Measurements from ENCODE around the gene CHM. TPM values are rescaled to one million over a fixed set of nuclear protein-coding genes. Genes with fewer than 3 reads are reported as not detected.
A peak's percentile ranks its signal among the peaks of the same experiment; 100 is the strongest.

Gene CHM
- total RNA-seq, 2 donors from 2014 or later, result 13.9 to 20.2 TPM

- peak; percentile 4 for DNase-seq (ENCODE audit: low spot score)
- no peak overlapping the region for H3K27ac ChIP-seq
- no peak overlapping the region for H3K4me3 ChIP-seq
- H3K4me1 ChIP-seq (replicated peaks), result no peaks in the 10 kb centered on the region
- 27% methylated on average over 3 of the region's 3 CpGs for WGBS
- intact Hi-C loops (cut with DNase I), result no loop called here
- no peaks in the 10 kb centered on the region for H3K9me3 ChIP-seq
- no peaks in the 10 kb centered on the region for H3K27me3 ChIP-seq (replicated peaks; ENCODE audit: insufficient read depth)
- TF ChIP-seq POLR2AphosphoS5 (IDR thresholded peaks at IDR 0.05) (no peak), CTCF (IDR thresholded peaks at IDR 0.05) (peak in 1 of 4 experiments; percentile 18), POLR2A (IDR thresholded peaks at IDR 0.05) (no peak)
- H3K36me3 ChIP-seq, result no peaks in the 10 kb centered on the region
Measured at GRCh38 chrX:85851418-85851817, 195.9 kb downstream of the CHM start.

- Histone ChIP-seq H3K36me3 (no peaks in the 10 kb centered on the region), H3K27me3 (replicated peaks; ENCODE audit: insufficient read depth) (no peaks in the 10 kb centered on the region), H3K27ac (no peak overlapping the region), H3K4me3 (no peak overlapping the region), H3K4me1 (replicated peaks) (no peaks in the 10 kb centered on the region), H3K9me3 (no peaks in the 10 kb centered on the region)
- TF ChIP-seq POLR2A (IDR thresholded peaks at IDR 0.05) (no peak), POLR2AphosphoS5 (IDR thresholded peaks at IDR 0.05) (no peak), CTCF (IDR thresholded peaks at IDR 0.05) (no peak)
- DNase-seq (ENCODE audit: low spot score), result no peak
- intact Hi-C loops (cut with DNase I), result no loop called here
- 71% methylated on average over 2 of the region's 2 CpGs for WGBS
Measured at GRCh38 chrX:85836868-85837267, 210.5 kb downstream of the CHM start.

- Histone ChIP-seq H3K36me3 (no peaks in the 10 kb centered on the region), H3K27me3 (replicated peaks; ENCODE audit: insufficient read depth) (no peaks in the 10 kb centered on the region)
- TF ChIP-seq POLR2AphosphoS5 (IDR thresholded peaks at IDR 0.05), result no peak
- TF ChIP-seq CTCF (IDR thresholded peaks at IDR 0.05), result no peak
- TF ChIP-seq POLR2A (IDR thresholded peaks at IDR 0.05), result no peak
Measured at GRCh38 chrX:85828771-85829170, 218.6 kb downstream of the CHM start.

GRCh38 chrX:85815203-85815751, 232.1 kb downstream of the CHM start:
- no peak for DNase-seq (ENCODE audit: low spot score)
- no peak for TF ChIP-seq POLR2AphosphoS5 (IDR thresholded peaks at IDR 0.05)
- TF ChIP-seq CTCF (IDR thresholded peaks at IDR 0.05), result no peak
- TF ChIP-seq POLR2A (IDR thresholded peaks at IDR 0.05), result no peak
- WGBS, result 79% methylated on average over 6 of the region's 6 CpGs
- no peaks in the 10 kb centered on the region for H3K4me1 ChIP-seq (replicated peaks)
- H3K9me3 ChIP-seq, result no peaks in the 10 kb centered on the region
- H3K27me3 ChIP-seq (replicated peaks; ENCODE audit: insufficient read depth), result no peaks in the 10 kb centered on the region
- no peak overlapping the region for H3K27ac ChIP-seq
- no peak overlapping the region for H3K4me3 ChIP-seq
- no peaks in the 10 kb centered on the region for H3K36me3 ChIP-seq
- intact Hi-C loops (cut with DNase I), result no loop called here

More at GRCh38 chrX:85828771-85829170, 218.6 kb downstream of the CHM start:
- Histone ChIP-seq H3K27ac (no peak overlapping the region), H3K4me1 (replicated peaks) (no peaks in the 10 kb centered on the region), H3K4me3 (no peak overlapping the region), H3K9me3 (no peaks in the 10 kb centered on the region)
- 44% methylated on average over 5 of the region's 5 CpGs for WGBS
- no peak for DNase-seq (ENCODE audit: low spot score)
- intact Hi-C loops (cut with DNase I), result no loop called here

MicroRNAs within 50 kb of the gene (microRNA counts, 767-probe panel; counts per million panel counts)
- microRNA hsa-miR-1321, result 0 to 431 counts per million in 2 donors
- microRNA hsa-miR-361-3p, result 3,408 to 3,661 counts per million in 2 donors
- 3,812 to 4,235 counts per million in 2 donors for microRNA hsa-miR-361-5p

Small RNA genes within 50 kb of the gene (microRNA-seq; reads per million reads assigned to microRNA genes)
- not detected for gene MIR1321
- gene MIR361, result 2,853 reads per million, percentile 92 among the genes with 10 or more reads in this experiment

Small RNA genes within 50 kb of the gene (small RNA-seq; reads per million reads assigned to genes)
- gene AL022401.1 (0 reads per million in 2 donors), gene MIR361 (83.7 to 92.8 reads per million in 2 donors), gene NDUFA5P7 (0 reads per million in 2 donors), gene RF00019 (0 reads per million in 2 donors)

Other genes starting within 250 kb of the CHM start
- under 1 TPM; 0.23 to 0.40 TPM for gene DACH2, start 100.9 kb upstream of the CHM start, total RNA-seq